Activated CD8-positive, alpha-beta memory T cell treated with anti-CD3 and anti-CD28 coated beads, Interleukin-2, amount 50 U/mL, for 24 hours (primary cell): ENCODE results near the gene CCT3.
"Not testable (repeated sequence)": the region's sequence is repeated elsewhere in the genome, so short reads cannot be mapped to it uniquely, and the experiment has no call there.

Experiments
- DNase-seq: peaks from one replicate; pipeline ENCODE4 v3.0.0-alpha.2; 2020; ENCODE audit errors: extremely low read depth

CCT3 gene

DNA sequence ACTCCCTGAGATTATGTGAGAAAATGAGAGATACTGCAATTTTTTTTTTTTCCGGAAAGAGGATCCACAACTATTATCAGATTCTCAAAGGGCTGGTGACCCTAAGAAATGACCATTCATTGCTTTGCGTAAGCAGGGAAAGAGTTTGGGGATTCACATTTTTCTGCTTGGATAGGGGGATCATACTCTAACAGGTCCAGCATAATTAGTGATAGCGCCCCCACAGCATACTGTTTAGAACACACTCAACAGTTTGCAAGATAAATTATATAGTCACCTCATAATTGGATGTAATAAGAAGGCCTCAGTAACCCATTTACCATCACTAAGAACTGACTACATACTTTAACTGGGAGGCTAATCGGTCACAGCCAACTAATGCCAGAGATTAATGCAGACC is 1.9 kb downstream of the CCT3 start:
- DNase-seq, result no peak

DNA sequence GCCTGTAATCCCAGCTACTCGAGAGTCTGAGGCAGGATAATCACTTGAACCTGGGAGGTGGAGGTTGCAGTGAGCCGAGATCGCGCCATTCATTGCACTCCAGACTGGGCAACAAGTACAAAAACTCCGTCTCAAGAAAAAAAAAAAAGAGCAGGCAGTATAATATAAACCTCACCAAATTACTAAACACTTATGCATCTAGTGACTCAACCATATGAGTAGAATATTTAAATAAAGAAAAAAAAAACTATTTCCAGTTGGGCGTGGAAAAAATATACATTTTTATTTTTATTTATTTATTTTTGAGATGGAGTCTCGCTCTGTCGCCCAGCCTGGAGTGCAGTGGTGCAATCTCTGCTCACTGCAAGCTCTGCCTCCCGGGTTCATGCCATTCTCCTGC is 14.9 kb downstream of the CCT3 start:
- not testable (repeated sequence) for DNase-seq

DNA sequence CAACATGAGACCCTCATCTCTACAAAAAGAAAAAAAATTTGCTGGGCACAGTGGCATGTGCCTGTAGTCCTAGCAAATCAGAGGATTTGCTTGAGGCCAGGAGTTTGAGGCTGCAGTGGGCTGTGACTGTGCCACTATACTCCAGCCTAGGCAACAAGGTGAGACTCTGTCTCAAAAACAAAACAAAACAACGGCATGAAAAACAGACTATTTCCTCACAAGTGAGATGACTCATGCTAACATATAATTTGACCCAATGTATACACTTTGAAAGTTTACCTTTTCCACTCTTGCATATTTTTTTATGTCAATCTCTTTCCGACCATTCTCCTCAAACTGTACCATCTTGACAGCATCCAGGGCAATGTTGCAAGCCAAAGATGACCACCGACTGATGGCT is 17.5 kb downstream of the CCT3 start:
- no peak for DNase-seq

DNA sequence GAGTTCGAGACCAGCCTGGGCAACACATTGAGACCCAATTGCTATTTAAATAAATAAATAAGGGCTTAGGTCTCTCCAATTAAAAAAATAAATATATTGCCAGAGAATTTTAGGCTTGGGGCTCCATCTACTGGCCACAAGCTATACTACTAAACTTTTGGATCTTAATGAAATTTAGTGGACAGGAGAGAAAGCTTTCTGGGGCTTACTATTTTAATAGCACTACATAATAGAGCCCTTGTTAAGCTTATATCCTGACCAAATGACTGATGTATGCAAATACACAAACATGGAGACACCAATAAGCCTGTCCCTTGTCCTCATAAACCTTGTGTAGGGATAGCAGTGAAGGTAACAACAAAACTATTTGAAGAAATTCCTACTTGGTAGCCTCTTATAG is 18.4 kb downstream of the CCT3 start:
- no peak for DNase-seq

DNA sequence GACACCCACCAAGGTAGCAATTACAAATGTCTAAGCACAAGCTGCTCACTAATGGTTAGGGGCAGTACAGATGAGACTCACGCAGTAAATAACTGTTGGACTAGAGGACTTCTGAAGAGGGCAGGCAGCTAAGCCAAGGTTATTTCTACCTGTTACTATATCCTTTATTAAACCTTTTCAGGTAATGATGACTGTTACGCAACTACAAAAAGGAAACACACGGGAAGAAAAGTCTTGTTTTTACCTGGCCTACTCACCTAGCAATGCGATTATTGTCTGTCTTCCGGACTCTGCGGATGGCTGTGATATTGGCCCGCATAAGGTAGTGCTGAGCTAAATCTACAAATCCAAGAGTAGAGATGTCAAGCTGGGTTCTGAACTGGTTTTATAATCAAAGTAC is 21.2 kb downstream of the CCT3 start:
- no peak for DNase-seq

DNA sequence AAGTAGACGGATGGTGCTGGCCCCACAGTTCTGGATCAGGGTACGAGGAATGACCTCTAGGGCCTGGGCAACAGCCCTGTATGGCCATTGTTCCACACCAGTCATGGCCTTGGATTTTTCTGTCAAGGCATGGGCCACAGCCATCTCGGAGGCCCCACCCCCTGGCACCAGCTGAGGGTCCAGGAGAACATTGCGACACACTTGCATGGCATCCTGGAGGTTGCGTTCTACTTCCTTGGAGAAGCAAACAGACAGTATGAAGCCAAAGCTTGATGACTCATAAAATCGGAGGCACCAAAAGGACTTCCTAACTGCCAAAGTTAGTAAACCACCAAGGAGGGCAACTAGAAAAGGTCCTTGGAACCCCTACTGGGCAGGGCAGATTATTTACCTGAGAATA is 27.1 kb downstream of the CCT3 start:
- DNase-seq, result no peak

DNA sequence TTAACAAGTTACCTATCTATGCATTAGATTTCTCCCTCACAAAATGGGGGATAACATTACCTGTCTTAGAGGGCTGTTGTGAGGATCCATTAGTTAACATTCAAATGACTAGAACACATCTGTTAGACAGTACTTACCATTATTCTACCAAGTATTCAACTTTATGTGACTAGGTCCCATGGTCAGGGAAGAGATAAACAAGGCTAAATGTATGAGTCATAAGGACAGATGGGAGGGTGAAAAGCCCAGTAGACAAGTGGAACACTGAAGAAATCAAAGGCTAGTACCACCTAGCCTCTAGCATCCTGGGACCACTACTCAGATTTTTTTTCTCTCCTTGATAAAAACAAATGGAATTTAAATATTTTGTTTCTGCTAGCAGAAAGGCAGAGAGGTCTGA is 30.0 kb downstream of the CCT3 start:
- no peak for DNase-seq

DNA sequence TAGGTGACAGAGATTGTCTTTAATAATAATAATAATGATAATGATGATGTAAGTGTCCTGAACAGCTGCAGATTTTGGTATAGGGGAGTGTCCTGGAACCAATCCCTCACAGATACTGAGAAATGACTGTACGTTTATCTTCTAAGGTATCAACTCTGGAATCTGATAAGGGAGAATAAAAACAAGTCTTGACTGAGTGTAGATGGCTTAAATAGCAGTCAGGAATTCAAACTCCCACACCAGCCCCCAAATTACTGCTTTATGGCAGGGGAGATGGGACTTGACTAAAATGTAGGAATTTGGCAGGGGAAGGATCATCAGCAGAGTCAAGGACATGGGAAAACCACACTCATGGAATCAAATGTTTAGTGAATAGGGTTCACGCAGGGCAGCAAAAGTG is 32.9 kb downstream of the CCT3 start:
- DNase-seq, result no peak

DNA sequence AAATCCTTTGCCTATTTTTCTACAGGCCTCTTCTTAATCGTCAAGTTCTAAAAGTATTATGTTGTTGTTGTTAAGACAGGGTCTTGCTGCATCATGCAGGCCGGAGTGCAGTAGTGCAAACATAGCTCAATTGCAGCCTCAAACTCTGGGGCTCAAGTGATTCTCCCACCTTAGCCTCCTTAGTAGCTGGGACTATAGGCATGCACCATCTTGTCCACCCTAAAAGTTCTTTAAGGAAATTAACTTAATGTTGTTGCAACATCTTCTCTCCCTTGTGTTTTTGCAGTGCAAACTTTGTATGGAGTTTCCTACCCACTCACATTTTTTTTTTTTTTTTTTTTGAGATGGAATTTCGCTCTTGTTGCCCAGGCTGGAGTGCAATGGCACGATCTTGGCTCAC is 34.9 kb downstream of the CCT3 start:
- no peak for DNase-seq

DNA sequence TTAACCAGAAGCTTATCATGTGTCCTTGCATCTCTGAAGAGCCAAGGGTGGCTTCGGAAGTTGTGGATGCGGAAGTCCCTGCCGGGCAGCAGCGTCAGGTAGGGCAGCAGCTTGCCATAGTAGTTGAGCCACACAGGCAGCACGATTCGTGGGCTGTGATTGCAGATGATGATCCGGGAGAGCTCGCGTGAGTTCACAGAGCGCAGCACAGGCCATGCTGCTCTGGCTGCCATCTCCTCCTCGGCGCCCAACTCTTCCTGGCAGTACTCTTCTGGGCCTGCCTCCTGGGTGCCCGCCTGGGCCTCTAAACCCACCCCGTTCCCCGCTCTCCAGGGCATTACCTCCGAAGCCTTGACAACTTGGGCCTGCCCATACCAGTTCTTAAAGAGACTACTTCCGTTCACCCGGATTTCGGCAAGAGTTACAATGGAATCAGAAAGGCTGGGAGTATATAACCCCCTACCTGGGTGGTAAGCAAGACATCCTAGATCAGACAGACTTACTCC is 39.2 kb downstream of the CCT3 start, which contains the start of gene VHLL:
Gene VHLL, minus strand, starts transcription at position 456 of the 506 bp plus-strand sequence. Its CDS starts 118 bp downstream, at position 338.
- DNase-seq, result no peak

DNA sequence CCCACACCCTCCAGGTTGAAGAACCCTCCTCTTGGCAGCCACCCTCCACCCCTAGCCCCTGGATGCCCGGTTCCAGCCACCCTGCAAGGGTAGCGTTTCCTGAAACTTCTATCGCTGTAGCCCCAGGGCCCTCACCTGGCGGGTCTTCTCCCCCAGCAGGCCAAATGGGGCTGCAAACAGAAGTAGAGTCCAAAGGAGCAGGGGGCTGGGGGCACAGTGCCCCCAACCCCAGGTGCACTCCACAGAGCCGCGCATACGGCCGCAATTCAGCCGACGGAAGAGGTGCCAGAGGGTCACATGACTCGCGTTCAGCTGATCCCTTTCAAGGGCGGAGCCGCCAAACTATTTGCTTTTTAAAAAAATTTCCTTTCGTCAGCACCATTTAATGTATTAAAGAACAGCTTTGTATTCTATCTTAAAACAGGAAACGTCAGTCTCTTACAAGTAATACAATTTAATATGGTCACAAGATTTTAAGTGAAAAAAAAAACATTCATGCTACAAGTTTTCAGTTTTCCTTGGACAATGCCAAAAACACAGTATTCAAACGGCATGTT is 42.6 kb downstream of the CCT3 start, which contains the start of gene GLMP:
Gene GLMP, minus strand, starts transcription at position 289 of the 557 bp plus-strand sequence. Its CDS starts 34 bp downstream, at position 255.
- peak; percentile 12 for DNase-seq

DNA sequence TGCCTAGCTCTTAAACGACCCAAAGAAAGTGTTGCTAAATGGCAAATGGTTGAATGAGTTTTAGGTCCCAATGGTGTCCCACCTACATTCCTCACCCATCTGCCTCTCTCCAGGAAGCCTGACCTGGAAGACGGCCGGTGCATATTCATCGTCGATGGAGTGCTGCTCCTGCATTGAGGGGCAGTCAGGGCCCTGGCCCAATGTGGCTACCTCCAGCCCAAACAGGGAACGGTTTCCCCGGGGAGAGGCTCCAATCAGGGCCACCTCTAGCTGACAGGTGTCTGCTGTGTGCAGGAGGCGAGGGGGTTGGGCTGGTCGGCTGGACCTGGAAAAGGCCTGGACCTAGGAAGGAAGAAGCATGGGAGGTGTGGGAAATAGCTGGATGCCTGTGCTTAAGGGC is 44.2 kb downstream of the CCT3 start:
- DNase-seq, result no peak

DNA sequence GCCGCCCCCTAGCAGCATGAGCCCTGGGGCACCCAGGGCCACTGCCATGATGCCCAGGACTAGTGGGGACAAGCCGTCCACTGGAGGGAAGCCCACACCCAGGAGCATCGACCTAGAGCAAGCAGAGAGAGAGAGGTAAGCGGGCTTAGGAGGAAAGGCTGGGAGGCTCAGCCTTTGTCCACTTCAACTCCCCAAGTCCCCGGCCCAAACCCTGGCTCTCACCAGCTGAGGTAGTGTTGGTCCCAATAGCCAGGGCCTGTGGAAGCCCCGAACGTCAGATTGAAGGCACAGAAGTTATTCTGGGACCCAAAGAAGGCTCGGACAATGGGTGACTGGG is 45.0 kb downstream of the CCT3 start:
- DNase-seq, result no peak

DNA sequence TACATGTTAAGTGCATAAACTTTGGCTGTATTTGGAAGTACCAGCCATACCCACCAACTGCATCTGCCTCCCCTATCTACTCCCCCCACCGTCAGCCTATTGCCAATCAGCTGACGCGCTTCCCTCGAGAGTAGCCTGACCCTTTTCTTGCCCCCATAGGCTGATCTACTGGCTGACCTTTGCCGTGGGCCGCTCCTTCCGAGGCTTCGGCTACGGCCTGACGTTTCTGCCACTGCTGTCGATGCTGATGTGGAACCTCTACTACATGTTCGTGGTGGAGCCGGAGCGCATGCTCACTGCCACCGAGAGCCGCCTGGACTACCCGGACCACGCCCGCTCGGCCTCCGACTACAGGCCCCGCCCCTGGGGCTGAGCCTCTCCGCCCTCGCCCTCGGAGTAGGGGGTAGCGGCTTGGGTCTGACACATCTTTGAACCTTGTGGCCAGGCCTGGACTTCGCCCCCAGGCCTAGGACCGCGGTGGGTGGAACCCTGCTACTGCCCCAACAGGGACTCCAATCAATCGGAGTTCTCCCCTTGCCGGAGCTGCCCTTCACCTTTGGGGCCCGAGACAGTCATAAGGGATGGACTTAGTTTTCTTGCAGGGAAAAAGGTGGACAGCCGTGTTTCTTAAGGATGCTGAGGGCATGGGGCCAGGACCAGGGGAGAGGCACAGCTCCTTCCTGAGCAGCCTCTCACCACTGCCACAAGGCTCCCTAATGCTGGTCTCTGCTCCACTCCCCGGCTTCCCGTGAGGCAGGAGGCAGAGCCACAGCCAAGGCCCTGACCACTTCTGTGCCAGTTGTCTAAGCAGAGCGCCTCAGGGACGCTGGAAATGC is 46.6 kb downstream of the CCT3 start:
- DNase-seq, result no peak

DNA sequence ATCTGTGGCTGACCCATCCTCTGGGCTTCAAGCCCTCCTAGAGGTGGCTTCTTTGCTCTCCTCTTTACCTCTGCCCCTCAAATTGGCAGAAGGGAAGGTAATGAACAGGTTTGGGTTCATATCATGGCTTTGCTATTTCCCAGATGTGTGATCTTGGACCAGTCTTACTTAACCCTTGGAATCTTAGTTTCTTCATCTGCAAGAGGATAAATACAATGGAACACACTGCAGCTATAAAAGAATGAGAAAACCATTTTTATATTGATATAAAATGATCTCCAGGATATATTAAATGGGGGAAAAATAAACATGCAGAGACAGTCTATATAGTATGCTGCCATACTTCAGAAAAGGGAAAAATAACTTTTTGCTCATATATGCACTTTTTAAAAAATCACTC is 48.2 kb downstream of the CCT3 start:
- DNase-seq, result no peak

DNA sequence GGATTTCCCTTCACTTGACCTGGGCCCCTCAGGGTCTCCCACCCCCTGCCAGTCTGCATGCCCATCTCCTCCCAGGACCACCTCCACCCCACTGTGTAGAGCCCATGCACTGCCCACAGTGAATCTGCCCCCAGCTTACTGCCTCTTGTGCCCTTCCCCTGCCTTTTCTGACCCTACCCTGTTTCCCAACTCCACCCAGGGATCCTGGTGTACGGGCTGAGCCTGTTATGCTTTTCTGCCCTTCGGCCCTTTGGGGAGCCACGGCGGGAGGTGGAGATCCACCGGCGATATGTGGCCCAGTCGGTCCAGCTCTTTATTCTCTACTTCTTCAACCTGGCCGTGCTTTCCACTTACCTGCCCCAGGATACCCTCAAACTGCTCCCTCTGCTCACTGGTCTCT is 52.0 kb downstream of the CCT3 start:
- no peak for DNase-seq

DNA sequence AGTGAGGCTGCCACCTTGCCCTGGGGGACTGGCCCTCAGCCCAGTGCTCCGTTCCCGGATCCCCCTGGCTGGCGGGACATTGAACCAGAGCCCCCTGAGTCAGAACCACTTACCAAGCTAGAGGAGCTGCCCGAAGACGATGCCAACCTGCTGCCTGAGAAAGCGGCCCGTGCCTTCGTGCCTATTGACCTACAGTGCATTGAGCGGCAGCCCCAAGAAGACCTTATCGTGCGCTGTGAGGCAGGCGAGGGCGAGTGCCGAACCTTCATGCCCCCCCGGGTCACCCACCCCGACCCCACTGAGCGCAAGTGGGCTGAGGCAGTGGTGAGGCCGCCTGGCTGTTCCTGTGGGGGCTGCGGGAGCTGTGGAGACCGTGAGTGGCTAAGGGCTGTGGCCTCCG is 52.7 kb downstream of the CCT3 start:
- no peak for DNase-seq

DNA sequence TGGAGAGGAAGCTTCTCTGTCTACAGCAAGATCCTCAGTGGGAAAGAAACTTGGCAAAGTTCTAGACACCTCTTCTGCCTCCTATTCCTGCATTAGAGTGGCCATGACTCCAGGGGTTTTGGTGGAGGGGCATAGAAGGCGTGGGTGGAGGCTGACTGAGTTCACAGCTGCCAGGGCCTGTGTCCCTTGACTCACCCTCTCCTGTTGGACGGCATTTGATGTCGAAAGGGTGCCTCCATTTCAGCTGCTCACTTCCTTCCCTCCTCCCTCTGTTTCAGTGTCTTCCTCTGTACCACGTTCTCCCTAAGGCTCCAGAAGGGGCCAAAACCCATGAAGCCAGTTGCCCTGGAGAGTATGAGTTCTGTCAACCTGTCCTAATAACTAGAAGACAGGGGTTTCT is 53.3 kb downstream of the CCT3 start:
- no peak for DNase-seq

DNA sequence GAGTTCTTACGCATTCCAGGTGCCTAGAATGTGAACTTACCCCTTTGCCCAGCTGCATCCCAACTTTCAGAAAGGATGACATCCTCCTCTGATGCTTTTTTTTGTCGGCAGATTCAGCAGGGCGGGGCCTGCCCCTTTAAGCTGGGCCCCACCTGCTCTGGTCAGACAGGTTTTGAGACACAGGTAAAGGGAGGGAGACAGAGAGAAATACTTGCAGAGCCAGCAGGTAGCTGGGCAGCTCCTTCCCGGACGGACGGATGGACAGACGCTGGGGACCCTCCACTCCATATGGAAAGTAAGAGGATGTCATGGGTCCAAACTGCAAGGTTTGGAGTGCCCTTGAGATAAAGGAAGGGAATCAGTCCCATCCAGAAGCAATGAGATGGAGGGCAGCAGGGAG is 54.0 kb downstream of the CCT3 start, which contains the start of gene TMEM79:
Gene TMEM79, plus strand, starts transcription at position 214 of the 400 bp plus-strand sequence. CDS start 902 bp downstream, outside the sequence.
- DNase-seq, result no peak

DNA sequence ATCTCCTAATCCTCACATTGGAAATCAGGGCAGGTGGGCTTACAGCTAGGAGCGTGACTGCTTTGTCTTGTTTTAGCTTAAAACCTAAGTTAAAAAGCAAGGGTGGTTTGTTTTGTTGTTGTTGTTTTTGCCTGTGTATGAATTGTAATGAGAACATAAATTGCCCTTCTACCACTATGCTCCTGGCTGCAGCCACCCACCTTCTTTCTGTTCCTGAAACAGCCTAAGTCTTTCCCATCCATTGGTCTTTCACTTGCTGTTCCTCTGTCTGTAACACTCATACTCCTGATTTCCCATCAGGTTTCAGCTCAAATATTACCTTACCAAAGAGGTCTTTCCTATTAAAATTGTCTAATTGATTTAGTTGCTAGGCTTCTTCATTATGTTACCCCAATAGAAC is 54.6 kb downstream of the CCT3 start:
- DNase-seq, result no peak

DNA sequence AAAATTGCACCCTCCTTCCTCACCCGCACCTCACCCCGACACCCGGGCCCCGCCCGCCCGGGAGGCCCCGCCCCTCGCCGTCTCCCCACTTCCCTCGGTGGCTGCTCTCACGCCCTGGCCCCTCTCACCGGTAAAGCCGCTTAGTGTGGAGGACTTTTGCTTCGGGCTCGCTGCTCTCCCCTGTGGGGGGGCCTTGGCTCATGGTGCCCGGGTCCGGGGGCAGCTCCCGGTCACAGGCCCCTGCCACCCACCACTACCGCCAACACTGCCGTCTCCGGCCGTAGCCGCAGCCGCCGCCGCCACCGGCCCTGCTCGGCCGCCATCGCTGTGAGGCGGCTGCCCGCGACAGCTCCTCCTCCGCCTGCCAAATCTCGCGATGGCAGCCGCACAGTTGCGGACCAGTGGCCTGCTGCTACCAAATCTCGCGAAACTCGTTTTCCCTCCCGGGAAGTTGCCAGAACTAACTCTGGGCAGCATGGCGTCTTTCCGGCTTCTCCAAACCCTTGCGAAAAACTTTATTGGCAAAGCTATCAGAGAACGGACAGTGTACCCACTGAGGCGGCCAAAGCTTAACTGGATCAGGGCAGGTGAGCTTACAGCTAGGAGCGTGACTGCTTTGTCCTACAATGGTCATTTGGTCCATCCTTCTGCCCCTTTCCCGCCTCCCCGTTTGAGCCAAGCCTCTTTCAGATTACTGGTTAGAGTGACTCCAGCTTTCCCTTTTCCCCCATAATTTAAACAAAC is 55.4 kb downstream of the CCT3 start, which contains the start of gene SMG5:
Gene SMG5, minus strand, starts transcription at position 347 of the 744 bp plus-strand sequence. Its CDS starts 145 bp downstream, at position 202.
- peak; percentile 90 for DNase-seq
